GM18909 (cell line): ENCODE data around the gene PERP.
"Not testable (repeated sequence)": the region's sequence is repeated elsewhere in the genome, so short reads cannot be mapped to it uniquely, and the experiment has no call there.

Experiments
- ATAC-seq: cut with Tn5 transposase; IDR thresholded peaks from one replicate; pipeline ENCODE4 v1.9.1; 2021; ENCODE audit warnings: mild to moderate bottlenecking; ENCODE audit not compliant: unreplicated experiment, poor library complexity

Gene PERP

GRCh38 chr6:138105880-138106664, 1.1 kb downstream of the PERP start:
- no peak for ATAC-seq

DNA sequence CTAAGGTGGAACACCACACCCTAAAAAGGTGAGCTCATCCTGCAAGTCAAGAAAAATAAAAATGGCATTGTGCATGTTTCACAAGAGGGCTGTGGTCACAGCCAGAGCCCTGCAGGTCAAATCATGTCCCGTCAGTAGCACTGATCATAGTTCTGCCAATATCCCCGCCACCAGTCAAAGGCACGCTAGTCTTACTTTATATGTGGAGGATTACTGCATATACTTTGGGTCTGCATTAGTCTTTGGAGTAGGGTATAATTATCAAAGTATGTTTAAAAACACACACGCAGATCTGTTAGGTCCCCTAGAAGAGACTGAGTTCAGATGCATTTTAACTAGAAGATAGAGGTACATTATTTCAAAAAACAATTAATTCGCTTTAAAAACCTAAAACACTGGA, 1.8 kb downstream of the PERP start:
- ATAC-seq = no peak

DNA sequence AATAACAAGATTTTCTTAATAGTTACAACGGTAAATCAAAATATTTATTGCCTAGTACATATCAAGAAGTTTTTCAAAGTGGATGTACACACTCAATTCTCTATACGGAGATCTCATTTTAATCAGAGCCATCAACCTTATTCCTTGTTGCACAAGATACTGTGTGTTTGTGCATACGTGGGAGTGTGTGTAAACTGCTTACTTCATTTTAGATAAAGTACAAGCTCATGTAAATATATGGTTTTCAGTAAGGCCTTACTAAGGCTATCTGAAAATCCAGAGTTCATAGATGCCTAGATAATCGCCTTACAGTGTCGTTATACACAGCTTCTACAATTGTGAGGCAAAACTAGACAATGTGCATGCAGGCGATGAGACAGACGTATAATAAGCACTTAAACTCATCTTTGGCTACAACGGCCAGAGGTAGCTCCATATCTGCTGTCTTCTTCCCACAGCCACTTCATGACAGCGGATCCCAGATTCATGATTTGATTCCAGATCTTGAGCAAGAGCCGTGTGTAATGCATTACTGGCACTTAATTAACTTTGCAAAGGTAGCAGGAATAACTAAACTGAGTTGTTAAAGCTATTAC, 2.5 kb downstream of the PERP start:
- no peak for ATAC-seq

GRCh38 chr6:138103871-138104270, 3.3 kb downstream of the PERP start:
- no peak for ATAC-seq

DNA sequence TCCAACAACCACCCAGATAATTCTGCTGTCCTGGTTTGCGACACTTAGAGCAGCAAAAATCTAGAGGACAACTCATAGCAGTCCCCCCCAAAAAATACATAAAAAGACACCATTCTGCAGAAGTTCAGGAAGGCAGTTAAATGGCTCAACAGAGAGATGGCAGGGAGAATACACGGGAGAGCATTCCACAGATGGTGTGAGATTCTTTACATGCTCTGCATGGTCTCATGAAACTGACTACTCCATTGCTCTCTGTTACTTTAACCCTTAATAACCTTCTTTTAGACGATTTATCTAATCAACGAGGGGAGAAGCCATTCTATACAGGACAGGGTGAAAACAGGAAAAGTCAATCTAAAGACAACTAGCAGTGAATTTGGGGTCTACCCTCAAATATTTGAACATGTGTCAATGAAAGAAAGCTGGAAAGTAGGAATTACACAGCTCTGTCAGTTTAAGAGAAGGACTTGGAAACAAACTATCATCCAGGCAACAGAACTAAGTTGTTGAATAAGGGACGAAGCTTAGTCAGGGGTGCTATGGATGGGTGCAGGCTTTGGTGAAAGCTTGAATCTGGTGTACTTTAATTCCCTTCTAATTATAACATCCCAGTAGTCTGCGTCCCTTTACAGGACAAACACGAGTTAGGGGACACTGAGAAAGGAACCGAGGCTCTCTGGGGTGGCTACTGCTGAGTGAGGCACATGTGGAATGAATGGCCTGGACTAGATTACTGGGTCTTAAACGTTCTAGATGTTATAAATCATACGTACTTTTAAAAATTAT, 5.1 kb downstream of the PERP start:
- ATAC-seq = no peak

DNA sequence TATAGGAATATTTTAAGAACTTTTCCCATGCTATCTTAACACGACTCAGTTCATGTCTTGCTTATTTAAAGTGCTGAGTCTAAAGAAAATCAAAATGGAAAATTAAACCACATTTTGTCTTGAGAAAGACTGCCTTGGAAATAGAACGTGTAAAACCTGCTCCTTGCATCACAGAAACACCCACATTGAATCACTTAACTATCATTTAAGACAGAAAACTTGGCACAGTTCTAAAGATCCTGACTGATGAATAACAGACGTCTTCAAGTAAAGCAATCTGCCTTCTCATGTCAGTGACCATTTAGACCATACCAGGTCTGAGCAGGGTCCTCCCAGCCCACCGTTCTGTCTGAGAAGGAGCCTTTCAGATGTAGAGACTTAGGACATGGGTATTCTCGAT, 7.4 kb downstream of the PERP start:
- no peak for ATAC-seq

DNA sequence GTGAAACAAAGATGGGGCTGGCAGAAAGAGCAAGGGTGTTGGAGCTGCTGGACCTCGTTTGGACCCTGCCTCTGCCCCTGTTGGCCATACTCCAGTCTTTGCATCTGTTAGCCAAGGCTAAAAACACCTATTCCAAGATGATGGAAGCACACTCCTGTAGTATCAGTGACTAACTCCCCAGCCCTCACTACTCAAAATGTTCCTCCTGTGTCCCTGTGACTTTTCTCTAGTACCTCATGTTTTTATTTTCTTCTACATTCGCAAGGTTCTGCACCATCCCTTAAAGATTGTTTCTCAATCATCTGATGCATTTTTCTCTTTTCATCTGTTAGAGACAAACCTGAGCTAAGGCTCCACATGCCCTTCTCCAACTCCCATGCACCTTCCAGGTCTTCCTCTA, 8.9 kb downstream of the PERP start:
- no peak for ATAC-seq

GRCh38 chr6:138094260-138094659, 13.0 kb downstream of the PERP start:
- no peak for ATAC-seq

- no peak for ATAC-seq
These were observed 13.6 kb downstream of the PERP start for GRCh38 chr6:138093632-138094031.

GRCh38 chr6:138092686-138093085, 14.5 kb downstream of the PERP start:
- ATAC-seq = no peak

GRCh38 chr6:138089325-138089724, 17.9 kb downstream of the PERP start:
- ATAC-seq = no peak

GRCh38 chr6:138088326-138088762, 18.9 kb downstream of the PERP start:
- ATAC-seq = no peak

DNA sequence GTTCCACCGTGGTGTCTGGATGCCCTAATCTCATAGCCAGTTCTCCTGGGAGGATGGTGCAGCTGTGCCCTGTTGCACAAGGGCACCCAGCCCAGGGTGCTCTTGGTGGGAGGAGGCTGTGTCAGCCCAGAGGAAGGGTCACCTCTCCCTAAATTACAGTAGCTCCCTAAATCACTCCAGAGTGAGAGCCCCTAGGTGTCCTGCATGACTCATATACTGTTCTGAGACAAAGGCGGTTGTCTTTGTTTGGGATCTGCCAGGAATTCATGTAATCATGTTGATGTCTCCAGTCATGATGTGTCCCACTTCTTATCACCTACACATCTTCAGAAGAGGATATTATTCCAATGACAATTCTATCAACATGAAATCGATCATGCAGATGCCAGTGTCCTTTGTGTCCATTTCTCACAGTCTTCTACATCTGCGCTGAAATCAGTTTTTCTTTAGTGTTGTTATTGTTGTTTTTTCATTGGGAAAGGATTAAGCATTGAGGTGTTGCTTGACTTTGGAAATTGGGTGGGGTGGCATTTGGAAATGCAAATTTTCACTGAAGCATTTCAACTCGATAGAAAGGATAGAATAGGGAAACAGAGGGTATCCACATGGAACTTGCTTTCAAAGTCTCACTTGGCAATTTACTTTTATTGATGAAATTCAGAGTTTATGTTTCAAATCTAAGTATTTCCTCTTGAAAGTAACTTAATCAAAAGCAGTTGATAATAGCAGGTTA, 19.5 kb downstream of the PERP start:
- ATAC-seq = no peak

DNA sequence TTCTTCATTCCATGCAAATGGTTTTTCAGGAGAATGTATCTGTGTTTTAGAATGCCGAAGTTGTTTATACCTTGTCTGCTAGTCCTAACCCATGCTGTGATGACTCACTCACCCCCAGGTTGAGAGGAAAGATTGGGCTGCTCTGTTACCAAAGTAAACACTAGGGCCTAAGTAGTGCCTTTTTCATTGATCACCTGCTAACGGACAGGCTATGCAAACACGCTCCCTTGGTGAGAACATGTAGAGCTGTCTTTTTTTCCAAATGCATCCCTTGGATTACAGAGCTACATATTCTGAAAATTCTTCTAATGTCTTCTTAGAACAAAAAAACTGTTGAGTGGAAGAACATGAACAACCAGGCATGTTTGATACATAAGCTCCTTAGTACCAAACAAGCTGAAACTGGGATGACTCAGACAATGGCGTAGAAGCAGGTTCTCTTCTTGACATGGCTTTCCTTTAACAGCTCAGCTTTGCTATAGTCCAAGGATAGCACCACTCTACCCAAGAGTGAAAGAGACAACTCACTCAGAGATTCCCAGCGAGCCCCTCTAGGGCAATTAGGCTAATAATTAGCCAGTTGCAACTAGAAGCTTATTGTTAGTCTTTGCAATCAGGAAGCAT, 20.5 kb downstream of the PERP start:
- ATAC-seq = no peak

DNA sequence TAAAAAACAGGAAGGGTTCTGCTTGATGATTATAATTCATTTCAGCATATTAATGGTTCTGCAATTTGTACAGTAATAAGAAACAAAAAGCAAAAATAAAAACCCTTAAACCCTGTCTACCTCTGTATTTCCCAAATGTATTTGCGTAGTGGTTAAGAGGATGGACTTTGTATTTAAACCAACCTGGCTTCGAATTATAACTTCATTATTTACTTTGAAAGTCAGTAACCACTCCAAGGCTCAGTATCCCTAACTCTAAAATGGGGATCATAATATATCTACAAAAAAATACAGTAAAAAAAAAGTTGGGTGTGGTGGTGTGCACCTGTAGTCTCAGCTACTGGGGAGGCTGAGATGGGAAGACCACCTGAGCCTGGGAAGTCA, 21.4 kb downstream of the PERP start:
- no peak for ATAC-seq

DNA sequence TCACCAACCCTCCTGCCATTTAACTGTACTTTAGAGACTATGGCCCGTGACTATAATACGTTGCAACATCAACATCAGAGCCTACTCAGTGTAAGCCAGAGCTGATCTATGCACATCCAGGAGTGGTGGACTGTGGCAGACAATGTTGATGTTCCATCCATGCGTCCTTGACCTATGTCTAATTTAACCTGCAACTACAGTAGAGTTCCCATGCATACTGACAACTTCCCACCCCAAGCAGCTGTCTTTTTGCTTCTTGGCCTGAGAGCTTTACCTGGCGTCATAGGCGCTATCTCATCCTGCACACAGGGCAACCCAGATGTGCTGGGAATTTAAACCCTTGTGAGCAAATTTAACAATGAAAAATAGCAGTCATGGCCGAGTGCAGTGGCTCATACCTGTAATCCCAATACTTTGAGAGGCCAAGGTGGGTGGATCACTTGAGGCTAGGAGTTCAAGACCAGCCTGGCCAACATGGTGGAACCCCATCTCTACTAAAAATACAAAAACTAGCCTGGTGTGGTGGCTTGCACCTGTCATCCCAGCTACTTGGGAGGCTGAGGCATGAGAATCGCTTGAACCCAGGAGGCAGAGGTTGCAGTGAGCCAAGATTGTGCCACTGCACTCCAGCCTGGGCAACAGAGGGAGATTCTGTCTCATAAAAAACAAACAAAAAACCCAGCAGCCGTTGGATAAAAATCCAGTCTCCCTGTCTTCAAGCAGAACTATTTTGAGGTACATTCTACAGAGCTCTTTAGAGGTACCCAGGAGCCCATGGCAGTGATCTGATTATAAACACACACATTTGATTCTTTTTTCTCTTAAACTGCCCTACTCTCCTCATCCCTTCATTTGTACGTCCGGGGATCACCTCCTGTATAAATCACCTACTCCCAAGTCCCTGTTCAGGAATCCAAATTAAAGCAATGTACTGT, 22.0 kb downstream of the PERP start:
- no peak for ATAC-seq

DNA sequence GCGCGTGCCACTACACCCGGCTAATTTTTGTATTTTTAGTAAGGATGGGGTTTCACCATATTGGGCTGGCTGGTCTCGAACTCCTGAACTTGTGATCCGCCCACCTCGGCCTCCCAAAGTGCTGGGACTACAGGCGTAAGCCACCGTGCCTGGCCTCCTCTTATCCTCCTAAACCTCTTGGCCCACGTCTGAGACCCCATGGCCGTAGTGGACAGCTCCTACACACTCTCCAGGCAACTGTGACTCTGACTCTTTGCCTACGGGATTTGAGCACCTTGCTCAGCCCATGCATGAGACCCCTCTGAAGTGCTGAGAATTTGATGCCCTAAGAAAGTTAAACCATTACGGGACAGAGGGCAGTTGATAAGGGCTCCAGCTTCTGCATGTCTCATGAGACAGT, 25.0 kb downstream of the PERP start:
- ATAC-seq = no peak

DNA sequence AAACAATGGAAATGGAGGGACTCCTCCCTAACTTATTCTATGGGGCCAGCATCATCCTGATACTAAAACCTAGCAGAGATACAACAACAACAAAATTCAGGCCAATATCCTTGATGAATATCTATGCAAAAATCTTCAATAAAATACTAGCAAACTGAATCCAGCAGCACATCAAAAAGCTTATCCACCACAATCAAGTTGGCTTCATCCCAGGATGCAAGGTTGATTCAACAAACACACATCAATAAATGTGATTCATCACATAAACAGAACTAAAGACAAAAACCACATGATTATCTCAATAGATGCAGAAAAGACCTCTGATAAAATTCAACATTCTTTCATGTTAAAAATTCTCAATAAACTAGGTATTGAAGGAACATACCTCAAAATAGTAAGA, 27.7 kb downstream of the PERP start:
- ATAC-seq = not testable (repeated sequence)

GRCh38 chr6:138078491-138078890, 28.7 kb downstream of the PERP start:
- no peak for ATAC-seq
